ENCODE data around the gene TNRC6B. TPM values are rescaled to one million over a fixed set of nuclear protein-coding genes. Genes with fewer than 3 reads are reported as not detected.
"Not testable (repeated sequence)": the region's sequence is repeated elsewhere in the genome, so short reads cannot be mapped to it uniquely, and the experiment has no call there.

Gene TNRC6B
- total RNA-seq, 1 experiment from 2014 or later, result 19.7 TPM

DNA sequence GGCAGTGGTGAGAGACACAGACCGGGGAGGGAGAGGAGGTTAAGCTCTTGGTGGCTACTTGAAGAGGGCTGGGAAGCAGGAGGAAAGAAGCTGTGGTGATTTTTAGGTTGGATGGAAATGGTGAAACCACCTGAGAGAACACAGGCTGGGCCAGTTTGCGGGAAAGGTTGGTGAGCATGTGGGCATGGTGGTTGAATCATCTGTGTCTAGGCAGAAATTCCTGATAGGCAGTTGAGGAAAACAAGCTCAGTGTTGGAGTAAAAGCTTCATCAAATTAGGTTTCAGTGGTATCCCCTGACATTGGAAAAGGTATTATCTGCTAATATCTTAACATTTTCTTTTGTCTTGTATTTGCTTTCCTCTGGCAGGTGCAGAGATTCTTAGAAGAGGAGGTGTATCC is 188.3 kb downstream of the TNRC6B start:
- H3K36me3 ChIP-seq, result peaks cover 65% of the 10 kb centered on the region
- no peaks in the 10 kb centered on the region for H3K27me3 ChIP-seq
- H3K4me3 ChIP-seq, result no peak overlapping the region
- H3K9me3 ChIP-seq (replicated peaks), result no peaks in the 10 kb centered on the region
- no peak for DNase-seq
- no peaks in the 10 kb centered on the region for H3K4me1 ChIP-seq
- no peak overlapping the region for H3K27ac ChIP-seq

DNA sequence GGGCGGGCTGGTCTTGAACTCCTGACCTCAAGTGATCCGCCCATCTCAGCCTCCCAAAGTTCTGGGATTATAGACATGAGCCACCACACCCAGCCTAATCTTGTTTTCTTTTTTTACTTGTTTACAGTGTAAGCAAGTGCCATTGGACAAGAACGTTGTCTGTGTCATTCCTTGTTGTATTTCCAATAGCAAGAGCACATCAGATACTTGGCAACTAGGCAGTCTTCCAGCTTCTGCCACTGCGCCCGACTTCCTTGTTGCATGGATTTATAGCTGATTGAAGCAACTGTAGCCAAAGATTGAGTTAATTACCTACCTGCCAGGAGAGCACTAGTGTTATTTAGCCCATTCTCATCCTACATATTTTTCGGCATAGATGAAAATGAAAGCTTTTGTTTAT is 189.6 kb downstream of the TNRC6B start:
- Histone ChIP-seq H3K27ac (no peak overlapping the region), H3K27me3 (no peaks in the 10 kb centered on the region), H3K4me3 (no peak overlapping the region), H3K36me3 (peaks cover 52% of the 10 kb centered on the region), H3K4me1 (no peaks in the 10 kb centered on the region), H3K9me3 (replicated peaks) (no peaks in the 10 kb centered on the region)
- DNase-seq, result no peak

DNA sequence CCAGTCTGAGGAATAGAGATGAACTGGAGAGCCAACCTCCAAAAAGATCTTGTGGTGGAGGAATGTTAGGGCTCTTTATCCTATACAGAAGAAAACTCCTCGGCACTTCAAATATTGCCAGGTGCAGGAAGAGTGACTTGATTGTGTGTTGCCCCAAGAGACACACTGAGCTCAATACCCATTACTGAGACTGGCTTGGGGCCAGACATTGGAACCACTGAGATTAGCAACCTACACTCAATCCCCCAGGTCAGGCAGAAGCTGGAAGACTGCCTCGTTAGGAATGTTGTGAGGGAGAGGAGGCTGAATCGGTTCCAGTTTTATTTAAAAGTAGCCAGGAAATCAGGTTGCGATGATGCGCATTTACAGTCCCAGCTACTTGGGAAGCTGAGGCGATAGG is 190.3 kb downstream of the TNRC6B start:
- DNase-seq, result peak in 1 of 2 experiments; percentile 14
- H3K27me3 ChIP-seq, result no peaks in the 10 kb centered on the region
- no peak overlapping the region for H3K4me3 ChIP-seq
- no peaks in the 10 kb centered on the region for H3K4me1 ChIP-seq
- H3K9me3 ChIP-seq (replicated peaks), result no peaks in the 10 kb centered on the region
- peaks cover 46% of the 10 kb centered on the region for H3K36me3 ChIP-seq
- no peak overlapping the region for H3K27ac ChIP-seq

DNA sequence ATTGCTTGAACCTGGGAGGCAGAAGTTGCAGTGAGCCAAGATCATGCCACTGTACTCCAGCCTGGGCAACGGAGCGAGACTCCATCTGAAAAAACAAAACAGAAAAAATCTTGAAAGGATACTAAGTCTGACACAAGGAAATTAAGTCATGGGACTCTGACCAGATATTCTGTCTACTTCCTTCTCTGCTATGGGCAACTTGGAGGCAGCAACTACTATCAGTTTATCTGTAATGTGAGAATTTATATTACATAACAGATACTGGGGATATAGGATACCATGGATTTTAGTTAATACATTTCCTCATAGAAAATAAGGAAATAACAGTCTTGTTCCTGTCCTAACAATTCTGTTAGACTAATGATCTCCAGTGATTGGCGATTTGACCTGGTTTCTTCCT is 191.1 kb downstream of the TNRC6B start:
- Histone ChIP-seq H3K36me3 (peaks cover 39% of the 10 kb centered on the region), H3K4me3 (no peak overlapping the region), H3K27ac (no peak overlapping the region), H3K9me3 (replicated peaks) (no peaks in the 10 kb centered on the region), H3K27me3 (no peaks in the 10 kb centered on the region), H3K4me1 (no peaks in the 10 kb centered on the region)
- DNase-seq, result no peak

DNA sequence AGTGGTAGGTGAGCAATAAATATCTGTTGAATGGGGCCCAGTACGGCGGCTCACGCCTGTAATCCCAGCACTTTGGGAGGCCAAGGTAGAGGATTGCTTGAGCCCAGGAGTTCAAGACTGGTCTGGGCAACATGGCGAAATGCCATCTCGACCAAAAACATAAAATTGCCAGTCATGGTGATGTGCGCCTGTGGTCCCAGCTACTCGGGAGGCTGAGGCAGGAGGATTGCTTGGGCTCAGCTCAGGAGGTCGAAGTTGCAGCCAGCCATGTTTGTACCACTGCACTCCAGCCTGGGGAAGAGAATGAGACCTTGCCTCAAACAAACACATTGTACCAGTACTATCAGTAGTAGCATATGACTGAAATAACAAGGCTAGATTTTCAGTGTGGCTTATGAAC is 196.8 kb downstream of the TNRC6B start:
- Histone ChIP-seq H3K9me3 (replicated peaks) (no peaks in the 10 kb centered on the region), H3K36me3 (no peaks in the 10 kb centered on the region), H3K27ac (no peak overlapping the region), H3K27me3 (no peaks in the 10 kb centered on the region), H3K4me1 (no peaks in the 10 kb centered on the region), H3K4me3 (no peak overlapping the region)
- DNase-seq, result no peak

DNA sequence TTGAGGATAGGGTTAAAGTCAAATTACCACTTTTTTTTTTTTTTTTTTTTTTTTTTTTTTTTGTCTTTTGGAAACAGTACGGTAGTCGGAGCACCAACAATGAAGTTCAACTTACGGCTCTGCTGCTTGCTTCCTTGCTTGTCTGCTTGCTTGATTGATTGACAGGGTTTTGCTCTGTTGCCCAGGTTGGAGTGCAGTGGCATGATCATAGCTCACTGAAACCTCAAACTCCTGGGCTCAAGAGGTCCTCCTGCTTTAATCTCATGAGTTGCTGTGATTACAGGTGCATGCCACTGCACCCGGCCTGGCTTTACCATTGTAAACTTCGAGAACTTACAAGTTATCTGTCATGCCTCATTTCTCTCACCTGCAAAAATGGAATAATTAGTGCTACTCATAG is 198.4 kb downstream of the TNRC6B start:
- no peaks in the 10 kb centered on the region for H3K27me3 ChIP-seq
- no peak overlapping the region for H3K27ac ChIP-seq
- no peak for DNase-seq
- peaks cover 2% of the 10 kb centered on the region; the same call in 1 of the 2 replicates for H3K36me3 ChIP-seq
- no peaks in the 10 kb centered on the region for H3K4me1 ChIP-seq
- no peaks in the 10 kb centered on the region for H3K9me3 ChIP-seq (replicated peaks)
- no peak overlapping the region for H3K4me3 ChIP-seq

DNA sequence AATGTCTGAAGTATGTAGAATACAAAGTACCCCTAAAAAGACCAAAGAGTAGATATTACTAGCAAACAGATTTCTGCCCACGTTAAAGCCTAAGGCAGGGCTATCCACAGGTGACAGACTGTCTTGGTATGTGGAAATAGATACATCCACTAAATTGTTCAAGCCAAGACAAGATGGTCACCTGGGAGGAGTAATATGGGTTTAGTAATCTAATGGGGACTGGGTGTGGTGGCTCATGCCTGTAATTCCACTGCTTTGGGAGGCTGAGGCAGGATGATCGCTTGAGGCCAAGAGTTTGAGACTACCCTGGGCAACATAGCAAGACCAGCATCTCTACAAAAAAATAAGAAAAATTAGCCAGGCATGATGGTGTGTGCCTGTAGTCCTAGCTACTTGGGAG is 200.2 kb downstream of the TNRC6B start:
- peaks cover 2% of the 10 kb centered on the region; the same call in 1 of the 2 replicates for H3K36me3 ChIP-seq
- no peaks in the 10 kb centered on the region for H3K9me3 ChIP-seq (replicated peaks)
- DNase-seq, result no peak
- no peak overlapping the region for H3K4me3 ChIP-seq
- H3K27me3 ChIP-seq, result no peaks in the 10 kb centered on the region
- H3K4me1 ChIP-seq, result no peaks in the 10 kb centered on the region
- no peak overlapping the region for H3K27ac ChIP-seq

DNA sequence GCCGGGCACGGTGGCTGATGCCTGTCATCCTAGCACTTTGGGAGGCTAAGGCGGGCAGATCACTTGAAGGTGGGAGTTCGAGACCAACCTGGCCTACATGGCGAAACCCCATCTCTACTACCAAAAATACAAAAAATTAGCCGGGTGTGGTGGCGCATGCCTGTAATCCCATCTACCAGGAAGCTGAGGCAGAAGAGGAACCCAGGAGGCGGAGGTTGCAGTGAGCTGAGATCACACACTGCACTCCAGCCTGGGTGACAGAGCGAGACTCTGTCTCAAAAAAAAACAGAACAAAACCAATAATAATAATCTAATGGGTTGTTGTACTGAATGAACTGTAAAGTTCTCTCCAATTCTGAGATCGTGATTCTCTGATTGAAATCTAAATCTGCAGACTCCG is 200.7 kb downstream of the TNRC6B start:
- H3K9me3 ChIP-seq (replicated peaks); DNase-seq; H3K27me3 ChIP-seq; H3K36me3 ChIP-seq; H3K4me1 ChIP-seq; H3K4me3 ChIP-seq; H3K27ac ChIP-seq: not testable (repeated sequence)

DNA sequence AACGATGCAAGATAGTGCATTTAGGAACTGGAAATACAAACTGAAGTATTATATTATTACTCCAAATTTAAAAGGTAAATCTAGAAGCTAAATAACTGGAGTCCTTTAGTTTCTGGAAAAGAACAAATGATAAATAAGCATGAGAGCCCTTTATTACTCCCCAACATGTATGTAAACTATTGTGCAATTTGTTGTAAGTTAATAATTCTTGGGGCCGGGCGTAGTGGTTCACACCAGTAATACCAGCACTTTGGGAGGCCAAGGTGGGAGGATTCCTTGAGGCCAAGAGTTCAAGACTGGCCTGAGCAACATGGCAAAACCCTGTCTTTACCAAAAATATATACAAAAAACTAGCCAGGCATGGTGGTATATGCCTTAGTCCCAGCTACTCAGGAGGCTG is 203.7 kb downstream of the TNRC6B start:
- H3K36me3 ChIP-seq, result peaks cover 2% of the 10 kb centered on the region; the same call in 1 of the 2 replicates
- H3K9me3 ChIP-seq (replicated peaks), result no peaks in the 10 kb centered on the region
- no peak overlapping the region for H3K4me3 ChIP-seq
- no peaks in the 10 kb centered on the region for H3K27me3 ChIP-seq
- no peak for DNase-seq
- H3K4me1 ChIP-seq, result no peaks in the 10 kb centered on the region
- H3K27ac ChIP-seq, result no peak overlapping the region

DNA sequence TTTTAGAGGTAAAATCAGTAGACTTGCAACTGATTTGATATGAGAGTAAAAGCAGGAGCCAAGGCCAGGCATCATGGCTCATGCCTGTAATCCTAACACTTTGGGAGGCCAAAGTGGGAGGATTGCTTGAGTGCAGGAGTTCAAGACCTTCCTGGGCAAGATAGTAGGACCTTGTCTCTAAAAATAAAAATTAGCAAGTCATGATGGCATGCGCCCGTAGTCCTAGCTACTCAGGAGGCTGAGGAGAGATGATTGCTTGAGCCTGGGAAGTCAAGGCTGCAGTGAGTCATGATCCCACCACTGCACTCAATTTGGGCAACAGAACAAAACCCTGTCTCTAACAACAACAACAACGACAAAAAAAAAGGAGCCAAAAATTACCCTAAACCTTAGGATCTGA is 206.2 kb downstream of the TNRC6B start:
- Histone ChIP-seq H3K4me3 (no peak overlapping the region), H3K27me3 (no peaks in the 10 kb centered on the region), H3K27ac (no peak overlapping the region), H3K36me3 (peaks cover 2% of the 10 kb centered on the region; the same call in 1 of the 2 replicates), H3K4me1 (no peaks in the 10 kb centered on the region), H3K9me3 (replicated peaks) (no peaks in the 10 kb centered on the region)
- DNase-seq, result no peak

DNA sequence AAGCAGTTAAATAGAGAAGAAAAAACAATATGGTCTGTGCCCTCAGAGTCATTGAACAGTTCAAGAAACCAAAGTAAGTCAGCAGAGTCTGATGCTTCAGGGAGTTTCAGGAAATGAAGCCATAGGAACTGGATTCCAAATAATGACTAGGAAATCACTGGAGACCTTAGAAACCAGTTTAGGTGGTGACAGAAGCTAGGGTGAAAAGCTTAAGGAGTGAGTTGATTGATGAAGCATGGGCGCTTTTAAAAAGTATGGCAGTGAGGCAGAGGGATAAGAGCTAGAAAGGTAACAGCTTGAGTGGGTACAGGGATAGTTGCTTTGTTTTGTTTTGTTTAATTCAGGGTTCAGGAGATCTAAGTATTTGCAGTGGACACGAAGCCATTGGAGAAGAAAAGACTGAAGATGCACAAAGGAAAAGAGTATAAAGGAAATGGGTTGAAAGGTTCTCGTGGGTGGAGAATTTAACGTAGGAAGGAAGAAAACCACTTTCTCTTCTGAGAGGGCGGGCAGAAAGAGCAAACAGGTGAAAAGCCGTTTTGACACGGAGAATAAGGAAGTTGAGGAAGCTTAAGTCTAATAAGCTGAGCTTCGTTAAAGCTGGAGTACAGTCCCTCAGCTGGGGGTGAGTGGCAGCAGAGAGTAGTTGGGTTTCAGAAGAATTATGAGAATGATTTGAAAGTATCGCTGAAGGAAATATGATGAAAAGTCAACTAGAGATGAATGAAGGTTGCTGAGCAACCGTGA is 207.5 kb downstream of the TNRC6B start:
- Histone ChIP-seq H3K4me1 (no peaks in the 10 kb centered on the region), H3K4me3 (no peak overlapping the region), H3K36me3 (peaks cover 2% of the 10 kb centered on the region; the same call in 1 of the 2 replicates), H3K27me3 (no peaks in the 10 kb centered on the region), H3K9me3 (replicated peaks) (no peaks in the 10 kb centered on the region), H3K27ac (no peak overlapping the region)
- no peak for DNase-seq

Other genes with a start within 250 kb of the TNRC6B start
- 0.08 TPM in 1 of 2 replicates, not detected in the other for gene TMA7B, start 217.5 kb upstream of the TNRC6B start, total RNA-seq (2014; rRNA removed; shearing (Covaris generic))
- gene FAM83F, start 183.0 kb upstream of the TNRC6B start, total RNA-seq (2014; rRNA removed; shearing (Covaris generic)), result not detected in 2 replicates
- 134 TPM in 2 replicates for gene ADSL, start 168.6 kb downstream of the TNRC6B start, total RNA-seq (2014; rRNA removed; shearing (Covaris generic))
- 17.0 and 25.1 TPM in 2 replicates for gene SGSM3, start 192.7 kb downstream of the TNRC6B start, total RNA-seq (2014; rRNA removed; shearing (Covaris generic))

Data from SJCRH30 (cell line).